Hematopoietic multipotent progenitor cell treated with erythropoietin and hydrocortisone succinate and interleukin-3 and kit ligand, for 4 days (in vitro differentiated cells): ENCODE measurements around the gene TRMT1.

Experiments used
- DNase-seq: peaks from one replicate; pipeline ENCODE4 v3.0.0-alpha.2; 2015

Gene TRMT1

DNA sequence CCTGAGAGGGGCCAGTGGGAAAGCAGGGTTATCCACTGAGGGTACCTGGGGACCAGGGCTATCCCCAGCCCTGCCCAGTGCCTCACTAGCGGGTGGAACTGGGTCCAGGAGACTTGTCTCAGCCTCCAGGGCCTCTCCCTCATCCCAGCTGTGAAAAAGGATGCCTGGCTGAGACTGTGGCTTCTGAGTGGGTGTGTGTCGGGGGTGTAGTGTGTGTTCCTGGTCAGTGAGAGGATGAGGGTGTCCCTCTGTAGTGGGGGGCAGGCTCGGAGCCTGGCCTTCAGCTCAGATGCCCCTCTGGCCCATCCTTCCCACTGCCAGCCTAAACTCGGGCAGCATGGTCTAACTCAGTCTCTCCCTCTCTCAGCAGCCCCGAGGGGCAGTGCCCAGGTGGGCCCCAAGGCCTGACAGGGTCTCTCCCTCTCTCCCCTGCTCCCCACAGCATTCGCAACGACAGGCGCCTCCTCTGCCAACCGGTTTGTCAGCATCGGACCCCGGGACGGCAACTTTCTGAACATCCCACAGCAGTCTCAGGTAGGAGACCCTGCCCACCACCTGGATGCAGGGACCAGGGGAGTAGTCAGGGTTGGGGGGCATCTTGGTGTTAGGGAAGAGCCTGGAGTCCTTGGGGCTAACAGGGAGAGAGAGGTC is 26.6 kb downstream of the TRMT1 start:
- DNase-seq, result no peak

DNA sequence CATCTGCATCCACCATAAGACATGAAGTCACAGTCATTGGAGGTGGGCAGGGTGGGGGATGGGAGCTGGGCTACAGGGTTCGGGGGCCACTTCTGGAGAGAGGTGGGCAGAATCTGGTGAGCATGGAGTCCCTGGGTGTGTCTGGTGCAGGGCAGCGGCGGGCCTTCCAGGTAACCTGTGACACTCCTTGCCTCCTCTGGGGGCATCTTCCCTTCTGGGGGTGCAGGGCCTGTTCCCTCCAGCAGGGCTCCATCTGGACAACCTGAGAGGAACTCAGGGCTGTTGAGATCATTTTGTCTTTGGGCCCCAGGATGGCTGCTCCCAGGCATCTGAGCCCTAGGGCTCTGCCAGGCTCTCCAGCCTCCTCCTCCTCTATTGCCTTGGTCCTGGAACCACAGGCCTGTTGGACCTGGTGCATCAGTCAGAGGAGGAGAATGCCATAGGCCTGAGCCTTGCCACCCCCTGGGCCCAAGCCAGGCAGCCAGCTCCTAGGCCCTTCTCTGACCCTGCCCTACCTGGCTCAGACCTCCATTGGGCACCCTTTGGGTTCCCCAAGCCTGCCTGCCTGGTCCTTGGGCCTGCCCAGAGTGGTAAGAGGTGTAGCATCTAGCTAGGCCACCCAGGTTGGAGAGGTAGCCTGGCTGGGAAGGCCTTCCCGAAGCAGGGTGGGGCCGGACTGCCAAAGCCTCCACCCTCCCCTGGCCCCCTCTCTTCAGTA is 27.2 kb downstream of the TRMT1 start:
- peak; percentile 74 for DNase-seq

DNA sequence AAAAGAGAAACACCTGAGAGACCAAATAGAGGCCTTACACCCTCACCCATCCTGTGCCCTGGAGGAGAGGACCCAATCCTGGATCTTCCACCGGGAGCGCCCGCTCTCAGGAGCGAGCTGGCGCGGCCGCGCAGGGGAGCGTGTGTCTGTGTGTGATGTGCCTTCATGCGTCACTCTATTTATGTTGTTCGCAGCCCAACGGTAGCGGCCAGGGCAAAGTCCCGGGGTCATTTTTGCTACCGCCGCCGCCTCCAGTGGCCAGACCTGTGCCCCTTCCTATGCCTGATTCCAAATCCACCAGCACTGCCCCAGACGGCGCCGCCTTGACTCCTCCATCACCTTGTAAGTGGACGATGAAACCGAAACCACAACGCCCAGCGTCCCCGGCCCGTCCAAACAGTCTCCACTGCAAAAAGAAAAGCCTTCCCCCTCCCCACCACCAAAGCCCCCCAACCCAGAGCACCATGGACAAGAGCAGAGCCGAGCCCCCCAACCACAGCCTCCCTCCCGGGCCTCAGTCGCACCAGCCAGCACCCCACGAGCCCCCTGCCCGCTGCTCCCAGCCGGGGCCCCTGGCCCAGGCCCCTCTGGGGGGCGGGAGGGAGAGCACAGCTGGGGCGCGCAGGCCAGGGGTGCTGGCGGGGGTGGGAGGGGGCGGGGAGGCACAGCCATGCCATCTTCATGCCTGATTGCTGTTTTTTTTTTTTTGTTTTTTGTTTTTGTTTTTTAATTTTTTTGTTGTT is 28.6 kb downstream of the TRMT1 start:
- no peak for DNase-seq

DNA sequence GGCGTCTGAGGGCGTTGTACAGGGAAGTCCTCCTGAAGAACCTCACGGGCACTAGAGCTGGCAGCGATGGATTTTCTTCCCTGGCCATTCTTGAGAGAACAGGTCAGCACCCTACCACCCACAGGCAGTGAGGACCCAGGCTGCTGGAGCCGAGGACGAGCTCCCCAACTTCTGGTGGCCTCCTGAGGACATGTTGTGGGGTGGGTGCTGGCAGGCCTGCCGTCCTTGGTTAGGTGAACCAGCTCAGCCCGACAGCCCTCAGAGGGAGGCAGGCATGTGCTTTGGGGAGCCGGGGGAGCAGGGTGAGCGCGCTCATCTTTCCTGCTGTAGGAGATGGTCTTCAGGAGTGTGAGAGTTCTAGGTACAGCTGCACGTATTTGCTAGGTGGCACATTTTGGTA is 29.2 kb downstream of the TRMT1 start:
- DNase-seq, result no peak

DNA sequence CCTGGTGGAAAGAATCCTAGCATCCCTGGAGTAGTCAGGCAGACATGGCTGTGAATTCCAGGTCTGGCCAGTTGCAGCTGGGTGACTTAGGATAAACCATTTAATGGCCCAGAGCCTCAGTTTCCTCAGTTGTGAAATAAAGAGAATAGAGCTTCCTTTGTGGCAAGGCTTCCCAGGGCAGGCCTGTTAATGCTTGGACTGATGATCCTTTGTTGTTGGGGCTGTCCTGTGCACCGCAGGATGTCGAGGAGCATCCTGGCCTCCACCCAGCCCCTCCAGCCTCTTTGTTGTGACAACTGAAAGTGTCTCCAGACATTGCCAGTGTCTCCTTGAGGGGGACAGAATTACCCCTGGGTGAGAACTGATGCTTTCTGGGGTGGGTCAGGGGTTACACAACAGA is 30.2 kb downstream of the TRMT1 start:
- DNase-seq, result no peak

DNA sequence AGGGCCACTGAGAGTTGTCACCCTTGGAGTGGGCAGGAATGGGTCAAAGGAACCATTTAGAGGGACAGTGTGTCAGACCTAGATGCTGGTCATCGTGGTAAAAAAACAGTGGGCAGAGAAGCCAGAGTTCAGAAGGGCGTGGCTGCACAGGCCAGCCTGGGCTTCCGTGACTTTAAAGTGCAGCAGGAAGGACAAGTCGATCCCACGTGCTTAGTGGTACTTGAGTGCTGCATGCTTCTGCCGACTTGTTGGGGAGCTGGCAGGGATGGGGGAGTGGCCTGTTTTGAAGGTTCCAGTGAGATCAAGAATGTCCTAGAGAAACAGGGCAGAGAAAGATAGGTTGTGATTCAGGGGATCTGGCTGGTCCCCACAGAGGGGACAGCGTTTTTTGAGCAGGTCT is 30.9 kb downstream of the TRMT1 start:
- DNase-seq, result peak; percentile 46

DNA sequence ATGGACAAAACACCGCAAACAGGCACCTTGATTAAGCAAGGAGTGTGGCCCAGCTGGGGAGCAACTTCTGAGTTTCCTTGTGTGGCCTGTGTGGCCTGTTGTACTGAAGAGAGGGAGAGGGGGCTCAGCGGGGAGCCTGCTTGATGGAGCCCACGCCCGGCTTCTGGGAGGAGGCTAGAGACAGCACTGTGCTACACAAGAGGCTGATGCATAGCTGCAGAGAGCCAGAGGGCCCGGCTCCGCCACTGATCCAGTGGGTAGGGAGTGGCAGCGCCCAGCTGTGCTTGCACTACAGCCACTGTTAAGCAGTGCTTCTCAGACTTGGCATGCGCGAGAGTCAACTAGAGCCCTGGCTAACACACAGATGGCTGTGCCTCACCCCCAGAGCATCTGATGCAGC is 32.9 kb downstream of the TRMT1 start:
- DNase-seq, result no peak

DNA sequence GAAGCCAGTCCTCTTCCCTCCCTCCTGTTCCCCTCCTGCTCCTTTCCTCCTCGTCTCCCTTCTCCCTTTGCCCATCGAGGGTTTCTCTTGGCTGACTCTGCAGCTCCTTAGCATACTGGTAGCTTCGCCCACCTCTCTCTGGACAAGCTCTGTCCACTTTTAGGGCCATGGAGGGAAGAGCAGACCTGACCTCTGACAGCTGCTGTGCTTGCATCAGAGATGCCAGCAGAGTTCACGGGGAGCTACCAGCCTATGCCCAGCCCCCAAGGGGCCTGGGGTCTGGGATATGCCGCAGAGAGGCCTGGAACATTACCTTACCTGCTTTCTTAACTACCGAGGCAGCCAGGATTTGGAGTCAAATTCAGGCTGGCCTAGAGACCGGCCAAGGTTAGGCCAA is 33.5 kb downstream of the TRMT1 start:
- no peak for DNase-seq

DNA sequence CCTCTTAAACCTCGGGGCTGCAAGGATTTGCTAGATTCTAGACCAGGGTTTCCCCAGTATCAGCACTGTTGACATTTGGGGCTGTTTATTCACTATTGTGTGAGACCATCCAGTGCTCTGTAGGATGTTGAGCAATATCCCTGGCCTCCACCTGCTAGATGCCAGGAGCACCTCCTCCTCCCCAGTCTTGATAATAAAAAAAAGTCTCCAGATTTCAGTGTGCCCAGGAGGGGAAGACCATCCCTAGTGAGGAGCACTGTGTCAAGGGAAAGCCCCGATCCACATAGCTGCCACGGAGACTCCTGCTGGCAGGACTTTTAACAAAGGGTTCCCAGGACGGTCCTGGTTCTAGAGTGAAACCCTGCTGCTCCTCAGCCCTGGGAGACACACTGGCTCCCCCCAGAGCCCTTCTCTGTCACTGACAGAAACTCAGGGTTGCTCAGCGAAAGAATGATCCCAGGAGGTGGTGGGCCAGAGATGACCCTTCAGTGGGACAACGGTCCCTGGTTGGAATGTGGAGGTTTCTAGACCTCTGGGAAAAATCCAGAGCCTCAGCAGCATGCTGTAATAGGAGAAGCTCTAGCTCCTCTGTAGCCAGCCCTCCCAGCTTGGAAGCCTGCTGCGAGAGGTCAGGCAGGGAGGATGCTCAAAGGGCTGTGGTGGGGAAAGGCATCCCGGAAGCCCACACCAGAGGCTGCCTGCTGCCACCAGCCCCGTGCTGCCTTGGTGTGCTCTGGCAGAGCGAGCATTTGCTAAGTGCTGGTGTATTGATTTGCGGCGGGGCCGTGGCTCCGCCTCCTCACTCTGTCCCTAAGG is 34.1 kb downstream of the TRMT1 start:
- DNase-seq, result peak; percentile 74

DNA sequence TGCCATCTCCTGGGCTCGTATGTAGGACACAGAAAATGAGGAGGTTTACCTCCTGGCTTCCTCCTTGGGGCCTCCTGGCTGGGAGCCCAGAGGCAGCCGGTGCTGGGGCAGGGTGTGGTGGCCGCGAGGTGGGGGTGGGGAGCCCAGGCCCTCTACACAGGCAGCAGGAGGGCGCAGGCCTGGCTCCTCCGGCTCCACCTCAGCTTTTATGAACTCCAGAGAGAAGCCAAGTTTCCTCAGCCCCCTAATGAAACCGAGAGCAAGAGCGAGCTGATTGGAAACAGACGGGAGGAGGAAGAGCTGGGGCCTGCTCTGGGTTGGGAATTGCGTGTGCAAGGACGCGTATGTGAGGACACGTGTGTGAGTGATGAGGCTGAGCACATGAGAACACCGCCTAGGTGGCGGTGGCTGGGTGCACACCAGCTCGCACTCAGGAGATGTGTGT is 37.0 kb downstream of the TRMT1 start:
- DNase-seq, result peak; percentile 93

DNA sequence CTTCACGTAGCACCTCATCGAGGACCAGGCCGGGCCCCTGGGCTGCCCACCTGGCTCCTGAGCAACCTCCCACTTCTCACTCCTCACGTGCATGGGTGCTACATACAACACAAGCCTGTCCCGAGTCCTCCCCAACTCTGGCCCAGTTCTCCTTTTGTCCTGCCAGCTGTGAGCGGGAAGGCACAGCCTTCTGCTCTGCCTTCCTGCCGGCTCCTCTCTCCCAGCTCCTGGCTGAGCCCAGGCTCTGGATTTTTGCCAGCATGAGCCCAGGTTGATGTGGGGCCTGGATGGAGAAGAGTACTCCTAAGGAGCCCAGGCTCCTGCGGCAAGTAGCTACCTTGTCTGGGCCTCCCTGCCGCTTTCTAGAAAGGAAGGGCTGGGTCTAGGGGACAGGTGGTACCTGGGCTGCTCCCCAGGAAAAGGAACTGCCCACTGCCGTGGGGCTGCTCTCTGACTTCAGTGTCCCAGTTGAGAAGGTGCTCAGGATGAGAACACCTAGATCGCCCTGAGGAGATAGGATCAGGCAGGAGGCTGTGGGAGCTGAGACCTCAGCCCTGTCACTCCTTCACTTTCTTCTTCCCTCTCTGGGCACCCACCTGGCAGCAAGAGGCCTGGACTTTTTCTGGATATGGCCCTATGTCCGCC is 37.5 kb downstream of the TRMT1 start:
- DNase-seq, result no peak

DNA sequence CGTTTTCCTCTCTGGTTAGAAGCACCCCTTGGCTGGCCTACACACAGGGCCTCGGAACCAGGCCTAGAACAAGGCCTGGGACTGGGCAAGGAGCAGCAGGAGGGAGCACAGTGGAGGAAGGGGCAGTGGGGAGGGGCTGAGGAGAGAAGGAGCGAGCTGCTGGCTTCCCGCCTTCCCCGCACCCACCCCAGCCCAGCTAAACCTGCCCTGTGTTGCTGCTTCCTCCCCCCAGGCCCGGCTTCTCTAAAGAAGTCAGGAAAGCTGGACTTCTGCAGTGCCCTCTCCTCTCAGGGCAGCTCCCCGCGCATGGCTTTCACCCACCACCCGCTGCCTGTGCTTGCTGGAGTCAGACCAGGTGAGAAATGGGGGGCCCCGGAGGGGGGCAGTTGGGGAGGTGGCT is 38.2 kb downstream of the TRMT1 start:
- DNase-seq, result no peak

DNA sequence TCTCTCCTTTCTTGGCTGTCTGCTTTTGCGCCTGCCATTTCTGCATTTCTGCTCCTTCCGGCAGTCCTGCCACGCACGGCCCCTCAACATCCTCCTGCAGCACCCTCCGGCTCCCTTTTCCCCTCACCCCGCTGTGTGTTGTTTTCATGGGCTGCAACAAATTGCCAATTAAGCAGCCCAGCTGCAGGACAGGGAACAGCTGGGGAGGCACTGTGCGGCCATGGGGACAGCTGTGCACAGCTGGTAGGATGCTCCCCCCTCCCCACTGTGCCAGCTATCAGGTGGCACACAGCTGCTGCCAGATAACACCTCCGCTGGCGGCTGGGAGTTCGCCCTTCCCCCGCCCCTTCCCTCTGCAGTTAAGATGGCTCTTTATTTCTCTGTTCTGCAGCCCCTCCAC is 39.3 kb downstream of the TRMT1 start:
- DNase-seq, result peak; percentile 89

DNA sequence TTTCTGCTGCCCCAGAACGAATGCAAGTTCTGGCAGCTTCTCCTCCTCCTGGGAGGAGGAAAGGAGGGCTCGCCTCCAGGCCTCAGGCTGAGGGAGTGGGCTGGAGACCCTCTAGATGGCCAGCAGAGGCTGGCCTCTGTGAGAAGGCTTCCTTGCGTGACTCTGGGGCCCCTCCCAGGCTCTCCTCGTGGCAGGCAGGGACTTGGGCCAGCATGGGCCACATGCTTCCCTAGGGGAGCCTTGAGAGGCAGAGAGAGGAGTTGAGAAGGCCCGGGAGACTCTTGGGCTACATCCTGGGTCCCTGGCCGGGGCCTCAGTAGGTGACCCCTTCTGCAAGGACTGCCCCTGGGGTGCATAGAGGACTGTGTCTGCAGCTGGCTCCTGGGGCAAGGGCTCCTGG is 39.8 kb downstream of the TRMT1 start:
- DNase-seq, result no peak

DNA sequence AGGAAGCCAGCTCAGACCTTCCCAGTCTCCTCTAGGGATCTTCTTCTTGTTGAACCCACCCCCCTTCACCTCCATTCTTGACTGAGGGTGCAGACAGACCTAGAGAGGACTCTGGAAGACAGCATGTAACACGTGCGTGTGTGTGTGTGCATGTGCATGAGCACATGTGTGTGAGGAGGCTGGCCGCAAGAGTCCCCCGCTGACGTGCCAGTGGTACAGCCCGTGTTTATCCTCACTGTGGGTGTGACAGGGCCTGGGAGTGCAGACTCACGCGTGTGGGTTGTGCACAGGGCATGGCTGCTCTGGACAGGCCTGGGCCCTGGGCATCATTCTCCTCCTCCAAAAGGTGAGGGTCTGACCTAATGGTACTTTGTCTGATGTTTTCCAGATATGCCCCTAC is 40.2 kb downstream of the TRMT1 start:
- no peak for DNase-seq

DNA sequence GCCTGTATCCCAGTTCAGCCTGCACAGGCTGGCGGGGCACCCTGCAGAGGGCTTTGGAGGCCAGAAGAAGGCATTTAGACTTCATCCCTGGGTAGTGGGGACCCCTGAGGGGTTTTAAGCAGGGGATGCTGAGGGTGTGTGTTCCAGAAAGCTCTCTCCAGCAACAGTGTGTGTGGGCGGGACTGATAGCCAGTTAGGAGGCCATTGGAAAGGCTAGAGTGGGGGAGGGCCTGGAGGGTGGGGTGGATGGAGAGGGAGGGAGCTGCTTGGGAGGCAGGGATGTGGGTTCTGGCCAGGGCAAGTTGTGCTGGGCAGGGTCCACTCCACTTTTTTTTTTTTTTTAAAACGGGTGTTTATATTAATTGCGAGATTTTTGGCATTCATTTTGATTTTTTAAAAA is 42.2 kb downstream of the TRMT1 start:
- DNase-seq, result no peak

DNA sequence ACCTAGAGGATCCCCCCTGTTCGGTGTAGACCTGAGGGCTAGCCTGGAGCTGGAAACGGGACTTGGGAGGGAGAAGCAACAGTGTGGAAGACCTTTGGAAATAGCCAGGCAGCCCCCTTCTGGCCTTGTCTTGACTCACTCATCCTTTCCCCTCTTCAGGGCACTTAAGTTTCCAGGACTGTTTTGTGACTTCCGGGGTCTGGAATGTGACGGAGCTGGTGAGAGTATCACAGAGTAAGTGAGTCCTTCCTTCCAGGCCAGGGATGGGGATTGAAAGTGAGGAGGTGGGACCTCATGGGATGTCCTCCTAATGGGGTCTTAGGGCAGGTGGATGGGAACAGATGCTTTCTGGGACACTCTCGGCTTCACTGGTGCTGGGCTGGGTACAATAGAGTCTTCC is 43.3 kb downstream of the TRMT1 start:
- no peak for DNase-seq

DNA sequence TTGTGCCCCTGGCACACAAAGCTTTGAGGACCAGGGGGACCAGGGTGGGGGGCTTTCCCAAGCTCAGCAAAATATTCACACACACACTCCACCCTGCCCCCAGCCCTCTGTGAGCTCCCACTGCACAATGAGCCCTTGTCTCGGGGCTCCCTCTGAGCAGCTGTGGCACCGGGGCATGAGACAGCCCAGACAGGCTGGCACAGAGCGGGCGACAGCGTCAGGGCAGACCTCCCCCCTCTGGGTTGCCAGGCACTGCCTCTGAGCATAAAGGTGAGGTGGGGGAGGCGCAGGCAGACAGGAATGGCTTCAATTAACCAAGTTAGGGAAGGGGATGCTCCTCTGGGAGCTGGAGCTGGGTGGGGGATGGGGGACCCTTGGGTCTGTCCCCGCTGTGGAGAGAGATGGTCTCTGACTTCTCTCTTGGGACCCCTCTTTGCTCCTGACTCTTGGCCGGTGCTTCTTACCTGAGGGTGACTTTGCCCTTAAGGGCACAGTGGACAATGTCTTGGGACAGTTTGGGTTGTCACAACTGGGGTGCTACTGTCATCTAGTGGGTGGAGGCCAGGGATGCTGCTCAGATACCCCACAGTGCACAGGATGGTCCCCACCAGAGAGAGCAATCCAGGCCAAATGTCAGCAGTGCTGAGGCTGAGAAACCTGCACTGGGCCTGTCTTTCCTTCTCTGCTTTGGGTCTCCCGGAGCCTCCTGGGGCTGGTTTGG is 44.2 kb downstream of the TRMT1 start:
- DNase-seq, result no peak

DNA sequence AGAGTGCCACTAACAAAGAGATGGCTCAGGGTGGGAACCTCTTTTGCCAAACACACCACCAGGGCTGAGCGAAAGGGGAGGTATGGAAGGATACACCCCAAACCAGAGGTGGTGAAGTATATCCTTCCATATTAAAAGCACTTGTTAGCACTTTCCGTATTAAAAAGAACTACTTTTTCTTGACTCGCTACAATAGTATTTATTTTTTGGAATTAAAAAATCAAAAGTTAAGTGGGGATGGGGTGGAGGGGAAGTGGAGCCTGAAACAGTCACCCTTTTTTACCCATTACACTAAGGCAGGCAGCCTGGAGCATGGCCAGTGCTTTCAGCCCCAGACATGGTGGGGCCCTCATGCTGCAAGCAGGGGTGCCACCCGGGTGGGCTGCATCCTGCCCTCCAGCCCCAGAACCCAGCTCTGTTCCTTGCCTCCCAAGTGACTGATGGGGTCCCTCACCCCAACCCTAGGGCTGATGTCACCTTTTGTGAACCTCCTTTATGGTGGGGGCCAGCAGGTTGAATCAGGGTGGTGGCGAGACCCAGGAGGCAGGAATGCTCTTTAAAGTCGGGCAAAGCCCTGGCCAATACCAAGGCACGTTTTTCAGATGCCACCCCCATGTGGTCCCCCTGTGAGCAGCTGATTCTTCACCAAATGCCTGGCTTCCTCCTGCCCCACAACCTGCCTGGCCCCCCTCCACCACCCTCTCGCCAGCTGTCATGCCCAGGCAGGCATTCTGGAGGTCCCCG is 44.9 kb downstream of the TRMT1 start:
- DNase-seq, result no peak

DNA sequence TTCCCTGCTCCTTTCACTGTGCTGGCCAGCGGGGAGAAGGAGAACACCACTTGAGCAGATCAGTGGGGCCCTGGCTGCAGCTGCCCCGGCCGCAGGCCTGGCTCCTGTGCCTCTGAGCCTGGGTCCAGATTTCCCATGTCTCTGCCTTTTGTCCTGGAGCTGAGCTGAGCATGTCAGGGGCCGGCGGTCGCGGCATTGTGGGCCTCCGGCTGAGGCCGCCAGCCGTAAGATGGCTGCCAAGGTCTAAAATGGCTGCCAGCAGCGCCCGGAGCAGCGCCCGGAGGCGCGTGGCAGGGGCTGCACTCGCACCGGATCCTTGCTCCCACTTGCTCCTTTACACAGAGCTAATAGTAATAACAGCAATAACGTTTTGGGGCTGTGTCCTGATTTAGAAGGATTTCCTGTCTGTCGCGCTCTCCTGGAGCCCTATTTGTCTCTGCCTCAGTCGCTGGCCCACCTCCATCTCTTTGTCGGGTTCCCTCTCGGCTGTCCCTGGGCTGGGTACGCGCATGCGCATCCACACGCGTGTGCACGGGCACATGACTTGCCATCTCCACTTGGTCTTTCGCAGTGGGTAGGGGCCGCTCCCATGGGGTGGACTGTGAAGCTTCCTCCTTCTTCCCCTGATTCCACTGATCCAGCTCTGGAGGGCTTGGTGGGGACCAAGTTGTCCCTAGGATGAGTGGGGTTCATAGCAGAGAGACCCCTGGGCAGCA is 46.0 kb downstream of the TRMT1 start:
- DNase-seq, result no peak
